Vagina (tissue), 2 donors: ENCODE measurements around the gene TEF. TPM values are rescaled to one million over a fixed set of nuclear protein-coding genes. Genes with fewer than 3 reads are reported as not detected.

ENCODE experiments used
- DNase-seq, 2 donors: peaks; one replicate each; pipeline ENCODE4 v3.0.0-alpha.2; 2017; ENCODE audit errors: extremely low spot score in 2 of 2
- H3K27ac ChIP-seq: fragments of 200-600 bp; sonication (generic); one replicate; pipeline ENCODE4 v1.5.1; 2019
- H3K27me3 ChIP-seq: fragments of 200-600 bp; sonication (generic); one replicate; pipeline ENCODE4 v1.5.1; 2019
- H3K36me3 ChIP-seq, 2 donors: fragments of 200-600 bp; sonication (generic); one replicate each; pipeline ENCODE4 v1.5.1; 2017 to 2019
- H3K4me1 ChIP-seq: fragments of 200-600 bp; sonication (generic); one replicate; pipeline ENCODE4 v1.5.1; 2019
- H3K4me3 ChIP-seq, 2 donors: fragments of 200-600 bp; sonication (generic); 1 replicate in 1 of 2; 2 replicates in 1 of 2; pipeline ENCODE4 v1.5.1; 2016 to 2019
- H3K9me3 ChIP-seq: fragments of 200-600 bp; sonication (generic); one replicate; pipeline ENCODE4 v1.5.1; 2019
- CTCF ChIP-seq, 3 experiments: fragments of 450-650 bp in 2 of 3; fragments of 200-600 bp in 1 of 3; sonication (generic) in 1 of 3; IDR thresholded peaks; one replicate each; pipeline ENCODE4 v1.5.1; 2017 to 2019; ENCODE audit warnings: antibody characterized with exemption in 3 of 3, mild to moderate bottlenecking in 2 of 3, moderate library complexity in 2 of 3
- POLR2A ChIP-seq, 2 donors: fragments of 450-650 bp; IDR thresholded peaks; one replicate each; pipeline ENCODE4 v1.6.1; 2017; ENCODE audit warnings: antibody characterized with exemption in 2 of 2, mild to moderate bottlenecking in 2 of 2, moderate library complexity in 2 of 2
- POLR2AphosphoS5 ChIP-seq, 2 donors: sonication (generic); formaldehyde crosslinking; IDR thresholded peaks; one replicate each; pipeline ENCODE4 v1.9.0; 2017; ENCODE audit warnings: antibody characterized with exemption in 2 of 2, mild to moderate bottlenecking in 2 of 2, low read depth in 1 of 2; ENCODE audit not compliant: insufficient read depth in 1 of 2
- intact Hi-C: fragments of 100-400 bp; cut with DNase I; formaldehyde crosslinking; loops from one replicate; pipeline ENCODE4 v1.15.1; 2023
- small RNA-seq: library from RNA; depleted of rRNA; stranded (forward); fragments of <200 nt; gene quantifications from one replicate; pipeline ENCODE3, GENCODE V24; 2016
- total RNA-seq: library from RNA; depleted of rRNA; stranded (reverse); fragments of >200 nt; gene quantifications from one replicate; pipeline ENCODE4 v1.2.3, GENCODE V29; 2016

Gene TEF
- total RNA-seq, 1 donor from 2014 or later, result 12.0 TPM

- no peaks in the 10 kb centered on the region for H3K9me3 ChIP-seq
Observed at GRCh38 chr22:41448189-41448808, 66.6 kb downstream of the TEF start.

More at GRCh38 chr22:41448189-41448808, 66.6 kb downstream of the TEF start:
- peak overlapping the region; percentile 99 for H3K27ac ChIP-seq
- peak overlapping the region; percentile 91 to 95 for H3K4me3 ChIP-seq
- H3K4me1 ChIP-seq, result peaks cover 7% of the 10 kb centered on the region
- TF ChIP-seq POLR2A (IDR thresholded peaks at IDR 0.05), result peak; percentile 13 to 96
- TF ChIP-seq CTCF (IDR thresholded peaks at IDR 0.05), result no peak
- peak; percentile 97 to 98 for TF ChIP-seq POLR2AphosphoS5 (IDR thresholded peaks at IDR 0.05; ENCODE audit: insufficient read depth in 1 of 2, low read depth in 1 of 2)
- no peaks in the 10 kb centered on the region for H3K36me3 ChIP-seq
- no peaks in the 10 kb centered on the region for H3K27me3 ChIP-seq
- intact Hi-C loops, result no loop called here
- DNase-seq, result peak in 1 of 2 donors; percentile 100

Small RNA genes lying within 50 kb of the gene (small RNA-seq; reads per million reads assigned to genes)
- not detected for gene RNU6-495P

Other genes starting within 250 kb of the TEF start
- gene L3MBTL2, start 176.6 kb upstream of the TEF start, total RNA-seq, result 11.8 TPM
- 3.7 TPM for gene CHADL, start 141.0 kb upstream of the TEF start, total RNA-seq
- 45.7 TPM for gene RANGAP1, start 95.8 kb upstream of the TEF start, total RNA-seq
- 28.2 TPM for gene ZC3H7B, start 80.4 kb upstream of the TEF start, total RNA-seq
- 34.9 TPM for gene TOB2, start 64.9 kb downstream of the TEF start, total RNA-seq
- 35.4 TPM for gene PHF5A, start 86.8 kb downstream of the TEF start, total RNA-seq
- gene ACO2, start 87.2 kb downstream of the TEF start, total RNA-seq, result 78.6 TPM
- 21.4 TPM for gene POLR3H, start 162.5 kb downstream of the TEF start, total RNA-seq
- gene CSDC2, start 179.1 kb downstream of the TEF start, total RNA-seq, result 29.7 TPM
- gene PMM1, start 207.9 kb downstream of the TEF start, total RNA-seq, result 40.8 TPM
- 20.6 TPM for gene DESI1, start 239.1 kb downstream of the TEF start, total RNA-seq
- 158 TPM for gene XRCC6, start 239.4 kb downstream of the TEF start, total RNA-seq